ENCODE data around the gene TCP11.
A peak's percentile ranks its signal among the peaks of the same experiment; 100 is the strongest.

The TCP11 gene

GRCh38 chr6:35178012-35178411 lies 36.9 kb upstream of the TCP11 start:
- H3K4me3 ChIP-seq (ENCODE audit: low read length): no peak overlapping the region

DNA sequence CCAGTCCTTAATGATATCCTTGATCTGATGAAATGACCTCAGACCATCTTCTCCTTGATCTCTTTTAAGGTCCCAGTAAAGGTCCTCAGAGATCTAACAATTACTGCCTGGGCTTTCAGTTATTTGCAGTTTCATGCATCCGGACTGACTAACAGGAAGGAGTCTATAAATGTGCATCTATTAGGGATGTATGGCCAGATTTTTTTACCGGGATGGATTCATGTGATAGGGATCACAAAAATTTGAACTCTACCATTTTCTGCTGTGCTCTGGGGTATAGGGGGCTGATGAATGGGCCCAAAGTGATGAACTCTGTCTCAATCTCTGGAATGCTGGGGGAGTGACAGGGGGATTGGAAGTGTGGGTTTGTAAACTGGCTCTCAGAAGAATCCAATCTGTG lies 36.5 kb upstream of the TCP11 start:
- TF ChIP-seq, protein P1, sequence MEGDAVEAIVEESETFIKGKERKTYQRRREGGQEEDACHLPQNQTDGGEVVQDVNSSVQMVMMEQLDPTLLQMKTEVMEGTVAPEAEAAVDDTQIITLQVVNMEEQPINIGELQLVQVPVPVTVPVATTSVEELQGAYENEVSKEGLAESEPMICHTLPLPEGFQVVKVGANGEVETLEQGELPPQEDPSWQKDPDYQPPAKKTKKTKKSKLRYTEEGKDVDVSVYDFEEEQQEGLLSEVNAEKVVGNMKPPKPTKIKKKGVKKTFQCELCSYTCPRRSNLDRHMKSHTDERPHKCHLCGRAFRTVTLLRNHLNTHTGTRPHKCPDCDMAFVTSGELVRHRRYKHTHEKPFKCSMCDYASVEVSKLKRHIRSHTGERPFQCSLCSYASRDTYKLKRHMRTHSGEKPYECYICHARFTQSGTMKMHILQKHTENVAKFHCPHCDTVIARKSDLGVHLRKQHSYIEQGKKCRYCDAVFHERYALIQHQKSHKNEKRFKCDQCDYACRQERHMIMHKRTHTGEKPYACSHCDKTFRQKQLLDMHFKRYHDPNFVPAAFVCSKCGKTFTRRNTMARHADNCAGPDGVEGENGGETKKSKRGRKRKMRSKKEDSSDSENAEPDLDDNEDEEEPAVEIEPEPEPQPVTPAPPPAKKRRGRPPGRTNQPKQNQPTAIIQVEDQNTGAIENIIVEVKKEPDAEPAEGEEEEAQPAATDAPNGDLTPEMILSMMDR (conservative IDR thresholded peaks at IDR 0.05; ENCODE audit: low read length): no peak
- DNase-seq (ENCODE audit: low read depth): peak; percentile 33
- H3K4me3 ChIP-seq (ENCODE audit: low read length): no peak overlapping the region

More at GRCh38 chr6:35178012-35178411, 36.9 kb upstream of the TCP11 start:
- no peak for DNase-seq (ENCODE audit: low read depth)
- TF ChIP-seq, protein P1 (conservative IDR thresholded peaks at IDR 0.05; ENCODE audit: low read length): no peak

GRCh38 chr6:35177157-35177556 lies 36.0 kb upstream of the TCP11 start:
- no peak for DNase-seq (ENCODE audit: low read depth)
- H3K4me3 ChIP-seq (ENCODE audit: low read length): no peak overlapping the region
- TF ChIP-seq, protein P1 (conservative IDR thresholded peaks at IDR 0.05; ENCODE audit: low read length): no peak

GRCh38 chr6:35176301-35177024 lies 35.3 kb upstream of the TCP11 start:
- TF ChIP-seq, protein P1 (conservative IDR thresholded peaks at IDR 0.05; ENCODE audit: low read length): no peak
- H3K4me3 ChIP-seq (ENCODE audit: low read length): no peak overlapping the region
- peak; percentile 36 for DNase-seq (ENCODE audit: low read depth)

DNA sequence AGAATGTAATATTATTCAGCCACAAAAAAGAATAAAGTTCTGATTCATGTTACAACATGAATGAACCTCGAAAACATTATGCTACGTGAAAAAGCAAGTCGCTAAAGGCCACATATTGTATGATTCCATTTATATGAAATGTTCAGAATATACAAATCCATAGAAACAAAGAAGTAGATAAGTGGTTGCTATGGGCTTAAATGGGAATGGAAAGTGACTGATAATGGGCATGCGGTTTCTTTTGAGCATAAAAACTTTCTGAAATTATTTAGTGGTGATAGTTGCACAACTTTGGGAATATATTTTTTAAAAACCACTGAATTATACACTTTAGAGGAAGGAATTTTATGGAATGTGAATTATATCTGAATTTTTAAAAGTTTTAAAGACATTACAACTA lies 33.4 kb upstream of the TCP11 start:
- no peak overlapping the region for H3K4me3 ChIP-seq (ENCODE audit: low read length)
- TF ChIP-seq, protein P1 (conservative IDR thresholded peaks at IDR 0.05; ENCODE audit: low read length): no peak
- DNase-seq (ENCODE audit: low read depth): no peak

GRCh38 chr6:35174088-35174434 lies 32.9 kb upstream of the TCP11 start:
- no peak for DNase-seq (ENCODE audit: low read depth)
- TF ChIP-seq, protein P1 (conservative IDR thresholded peaks at IDR 0.05; ENCODE audit: low read length): no peak
- H3K4me3 ChIP-seq (ENCODE audit: low read length): no peak overlapping the region

GRCh38 chr6:35173427-35174087 lies 32.4 kb upstream of the TCP11 start:
- DNase-seq (ENCODE audit: low read depth): peak; percentile 48
- H3K4me3 ChIP-seq (ENCODE audit: low read length): no peak overlapping the region
- TF ChIP-seq, protein P1 (conservative IDR thresholded peaks at IDR 0.05; ENCODE audit: low read length): no peak; the same call in 1 of the 2 replicates

Measured in AG10803 (cell line).